ENCODE data around the gene UQCC3. TPM values are rescaled to one million over a fixed set of nuclear protein-coding genes. Genes with fewer than 3 reads are reported as not detected.

The UQCC3 gene
- total RNA-seq, 3 donors from 2014 or later = 7.4 to 9.8 (median 8.3) TPM

DNA sequence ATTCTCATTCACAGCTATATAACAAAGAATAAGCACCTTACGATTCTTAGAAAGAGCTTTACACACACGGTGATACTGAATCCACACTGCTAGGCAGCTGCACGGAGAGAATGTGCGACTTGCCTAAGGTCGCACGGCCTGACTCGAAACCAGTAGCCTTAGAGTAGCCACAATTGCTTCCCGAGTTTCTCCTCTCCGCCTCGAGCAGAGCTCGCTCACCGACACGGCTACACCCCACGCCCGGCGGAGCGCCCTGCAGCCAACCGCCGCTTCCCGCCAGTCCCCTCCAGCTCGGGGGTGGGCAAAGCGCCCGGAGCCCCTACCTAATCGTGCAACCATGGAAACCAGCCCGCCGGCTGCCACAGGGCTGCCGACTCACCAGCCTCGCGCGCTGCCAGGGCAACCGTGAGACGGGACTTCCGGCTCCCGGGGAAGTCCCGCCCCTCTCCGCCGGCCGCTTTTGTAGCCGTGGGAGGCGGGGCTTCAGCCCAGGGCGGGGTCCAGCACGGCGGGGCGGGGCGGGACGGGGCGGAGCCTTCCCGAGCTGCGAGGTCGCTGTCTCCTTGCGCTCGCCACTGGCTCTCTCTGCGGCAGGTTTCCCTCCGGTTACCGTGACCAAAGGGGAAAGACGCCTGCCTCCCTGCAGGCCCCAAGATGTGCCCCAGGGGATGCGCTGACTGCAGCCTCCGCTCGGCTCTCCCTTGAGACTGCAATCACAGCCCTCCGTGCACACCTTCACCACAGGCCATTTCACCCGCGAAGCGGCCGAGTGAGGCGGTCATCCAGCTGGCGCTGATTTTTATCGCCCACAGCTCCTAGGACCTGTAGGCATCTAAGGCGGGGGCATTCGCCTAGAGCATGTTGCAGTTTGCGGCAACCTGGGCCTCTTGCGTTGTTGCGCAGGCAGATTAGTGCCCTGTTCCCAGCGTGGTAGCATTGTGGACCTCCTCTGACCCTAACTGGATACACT lies 34.7 kb downstream of the UQCC3 start:
- H3K36me3 ChIP-seq = no peaks in the 10 kb centered on the region
- TF ChIP-seq POLR2AphosphoS5 (IDR thresholded peaks at IDR 0.05) (peak; percentile 50 to 64 (median 64)), CTCF (IDR thresholded peaks at IDR 0.05) (no peak), POLR2A (IDR thresholded peaks at IDR 0.05) (no peak)
- no peaks in the 10 kb centered on the region for H3K9me3 ChIP-seq
- peak overlapping the region; percentile 64 to 87 (median 75) for H3K4me3 ChIP-seq
- DNase-seq (ENCODE audit: low spot score in 2 of 2) = peak; percentile 91 to 94
- intact Hi-C loops (cut with DNase I; ENCODE audit: low total_unique reads) = no loop called here
- H3K27ac ChIP-seq = peak overlapping the region; percentile 83 to 92
- H3K4me1 ChIP-seq = peaks cover 3 to 16% of the 10 kb centered on the region in 2 donors
- no peaks in the 10 kb centered on the region for H3K27me3 ChIP-seq

GRCh38 chr11:62706850-62707247 lies 35.4 kb downstream of the UQCC3 start:
- H3K4me3 ChIP-seq = peak overlapping the region; percentile 64 to 87 (median 75)
- peak overlapping the region; percentile 83 to 92 for H3K27ac ChIP-seq
- H3K4me1 ChIP-seq = peaks cover 3 to 16% of the 10 kb centered on the region in 2 donors
- no peaks in the 10 kb centered on the region for H3K9me3 ChIP-seq
- intact Hi-C loops (cut with DNase I; ENCODE audit: low total_unique reads) = no loop called here
- TF ChIP-seq POLR2AphosphoS5 (IDR thresholded peaks at IDR 0.05) = no peak
- TF ChIP-seq CTCF (IDR thresholded peaks at IDR 0.05) = no peak
- TF ChIP-seq POLR2A (IDR thresholded peaks at IDR 0.05) = no peak
- H3K36me3 ChIP-seq = no peaks in the 10 kb centered on the region
- no peaks in the 10 kb centered on the region for H3K27me3 ChIP-seq
- no peak for DNase-seq (ENCODE audit: low spot score in 2 of 2)

DNA sequence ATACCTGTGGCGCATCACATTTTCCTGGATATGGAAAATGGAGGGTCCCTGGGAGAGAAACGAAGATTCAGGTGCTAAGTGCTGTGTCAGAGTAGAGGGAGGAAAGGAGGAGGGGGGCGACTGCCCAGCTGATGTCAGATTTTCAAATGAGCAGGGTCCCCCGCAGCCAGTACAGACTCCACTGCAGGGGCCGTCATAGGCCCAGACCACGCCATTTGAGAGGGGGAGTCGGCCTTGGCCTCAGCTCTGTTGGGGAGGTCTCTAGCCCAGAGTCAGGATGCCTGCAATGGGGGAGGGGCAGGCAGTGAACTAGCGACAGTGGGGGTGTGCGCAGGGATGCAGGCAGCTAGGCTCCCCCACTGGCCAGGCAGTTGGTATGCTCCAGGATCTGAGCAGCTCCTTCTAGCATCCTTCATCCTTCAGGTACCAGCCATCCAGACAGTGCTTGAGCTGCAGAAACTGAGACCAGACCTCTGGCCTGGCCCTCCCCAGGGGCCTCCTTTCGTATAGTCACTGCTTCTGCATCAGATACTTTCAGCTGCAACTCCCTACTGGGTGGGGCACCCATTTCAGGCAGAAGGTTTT lies 35.9 kb downstream of the UQCC3 start, which contains the start of the genes BSCL2 and GNG3:
TSS of gene BSCL2 (minus strand) at position 148 of the 585 bp plus-strand sequence. CDS start 229 bp downstream, outside the sequence.
TSS of gene GNG3 (plus strand) at position 400 of the 585 bp plus-strand sequence. CDS start 620 bp downstream, outside the sequence.
- intact Hi-C loops (cut with DNase I; ENCODE audit: low total_unique reads) = no loop called here
- DNase-seq (ENCODE audit: low spot score in 2 of 2) = no peak
- H3K9me3 ChIP-seq = no peaks in the 10 kb centered on the region
- peak within 1 kb of the TSS; percentile 64 to 87 (median 85) for H3K4me3 ChIP-seq
- H3K36me3 ChIP-seq = no peaks in the 10 kb centered on the region
- TF ChIP-seq POLR2AphosphoS5 (IDR thresholded peaks at IDR 0.05) (no peak), POLR2A (IDR thresholded peaks at IDR 0.05) (no peak), CTCF (IDR thresholded peaks at IDR 0.05) (no peak)
- peaks cover 3 to 16% of the 10 kb centered on the region in 2 donors for H3K4me1 ChIP-seq
- peak within 1 kb of the TSS; percentile 96 for H3K27ac ChIP-seq
- H3K27me3 ChIP-seq = no peaks in the 10 kb centered on the region

DNA sequence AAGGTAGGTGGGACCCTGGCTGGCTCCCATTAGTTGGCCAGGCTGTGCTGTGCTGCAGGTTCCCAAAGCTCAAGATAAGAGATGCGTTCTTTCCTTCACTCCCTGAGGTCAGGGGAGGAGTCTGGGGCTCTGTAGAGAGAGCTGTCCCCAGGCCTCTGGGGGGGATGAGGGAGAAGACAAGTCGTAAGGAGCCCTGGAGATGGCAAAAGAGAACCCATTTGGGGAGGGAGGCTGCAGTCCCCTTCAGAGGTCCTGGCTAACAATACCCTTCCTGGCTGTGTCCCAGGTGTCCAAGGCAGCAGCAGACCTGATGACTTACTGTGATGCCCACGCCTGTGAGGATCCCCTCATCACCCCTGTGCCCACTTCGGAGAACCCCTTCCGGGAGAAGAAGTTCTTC lies 36.9 kb downstream of the UQCC3 start:
- intact Hi-C loops (cut with DNase I; ENCODE audit: low total_unique reads) = no loop called here

More for the DNA sequence above, 36.9 kb downstream of the UQCC3 start:
- Histone ChIP-seq H3K4me1 (peaks cover 3 to 16% of the 10 kb centered on the region in 2 donors), H3K4me3 (peak overlapping the region; percentile 62 to 85 (median 69)), H3K27ac (peak overlapping the region; percentile 96), H3K36me3 (no peaks in the 10 kb centered on the region), H3K27me3 (no peaks in the 10 kb centered on the region), H3K9me3 (no peaks in the 10 kb centered on the region)
- DNase-seq (ENCODE audit: low spot score in 2 of 2) = no peak
- TF ChIP-seq POLR2AphosphoS5 (IDR thresholded peaks at IDR 0.05) = no peak
- TF ChIP-seq POLR2A (IDR thresholded peaks at IDR 0.05) = no peak
- no peak for TF ChIP-seq CTCF (IDR thresholded peaks at IDR 0.05)

Measured in breast epithelium (tissue), 4 donors.